OCI-M2 (cell line): ENCODE data around the gene ZNF580.

ENCODE experiments used
- DNase-seq: peaks from one replicate; lab custom pipeline; 2025; ENCODE audit not compliant: unreplicated experiment; lab: John Stamatoyannopoulos, UW

ZNF580 gene

DNA sequence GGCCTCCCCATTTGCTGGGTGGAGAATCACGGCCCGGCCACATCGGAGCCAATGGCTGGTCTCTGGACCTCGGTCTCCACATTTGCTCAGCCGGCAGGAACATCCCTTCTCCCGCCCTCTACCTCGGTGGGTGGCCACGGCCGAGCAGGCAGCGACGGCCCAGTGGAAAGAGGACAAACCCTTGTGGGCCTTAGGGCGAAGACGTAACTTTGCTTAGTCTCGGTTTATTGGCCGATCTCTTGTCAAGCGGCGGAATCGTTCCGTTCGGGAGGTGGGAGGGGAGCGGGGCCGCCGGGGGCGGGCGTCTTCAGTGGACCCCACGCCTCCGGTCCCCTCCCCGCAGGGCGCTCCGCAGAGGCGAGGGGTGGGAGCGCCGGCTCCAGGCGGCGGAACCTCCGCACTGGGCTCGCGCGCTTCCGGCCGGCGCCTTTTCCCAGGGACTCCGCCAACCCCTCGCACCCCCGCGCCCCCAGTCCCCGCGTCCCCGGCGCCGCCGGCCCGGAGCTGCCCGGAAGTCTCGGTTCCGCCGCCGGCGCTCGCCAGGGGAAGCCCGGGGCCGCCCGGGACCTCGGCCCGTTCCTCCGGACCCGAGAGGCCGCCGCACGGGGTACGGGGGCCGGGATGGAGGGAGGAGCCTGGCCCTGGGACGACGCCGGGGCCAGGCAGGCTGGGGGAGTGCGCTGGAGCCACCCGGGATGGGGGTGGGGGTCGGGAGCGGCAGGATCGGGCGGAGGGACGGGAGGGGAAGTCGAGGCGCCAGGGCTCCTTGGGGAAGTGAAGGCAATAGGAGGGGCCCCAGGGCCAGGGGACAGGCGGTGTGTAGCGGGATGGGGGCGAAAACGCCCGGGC is at the start of gene ZNF580:
TSS of gene ZNF580 (plus strand) at position 426 of the 849 bp plus-strand sequence. CDS start 1,507 bp downstream, outside the sequence.
- DNase-seq = no peak

GRCh38 chr19:55591555-55591954 is 49.2 kb upstream of the ZNF580 start:
- DNase-seq = no peak

- DNase-seq = no peak
These were observed 48.3 kb upstream of the ZNF580 start for GRCh38 chr19:55592391-55593090.

DNA sequence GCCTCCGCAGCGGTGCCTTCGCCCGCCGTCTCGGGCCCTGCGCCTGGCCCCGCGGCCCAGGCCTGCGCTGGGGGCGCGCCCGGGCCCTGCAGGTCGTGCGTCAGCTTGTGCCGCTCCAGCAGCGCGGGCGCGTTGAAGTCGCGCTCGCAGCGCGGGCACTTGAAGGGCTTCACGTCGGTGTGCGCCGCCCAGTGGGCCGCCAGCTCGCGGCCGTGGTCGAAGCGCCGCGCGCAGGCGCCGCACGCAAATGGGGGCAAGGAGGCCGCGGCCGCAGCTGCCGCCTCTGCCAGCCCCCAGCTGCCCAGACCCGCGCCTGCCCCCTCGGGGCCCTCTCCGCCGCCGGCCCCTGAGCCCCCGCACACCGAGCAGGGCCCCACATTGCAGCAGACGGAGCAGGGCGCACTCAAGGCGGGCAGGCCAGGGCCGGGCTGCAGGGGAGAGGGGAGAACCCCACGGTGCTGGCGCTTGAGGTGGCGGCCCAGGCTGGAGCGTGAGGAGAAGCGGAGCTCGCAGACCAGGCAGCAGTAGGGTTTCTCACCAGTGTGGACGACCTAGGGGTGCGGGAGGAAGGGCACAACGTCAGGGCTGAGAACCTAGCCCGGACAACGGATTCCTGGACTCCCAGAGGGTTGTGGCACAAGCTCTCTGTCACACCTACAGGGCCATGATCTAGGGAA is 47.6 kb upstream of the ZNF580 start:
- DNase-seq = no peak

DNA sequence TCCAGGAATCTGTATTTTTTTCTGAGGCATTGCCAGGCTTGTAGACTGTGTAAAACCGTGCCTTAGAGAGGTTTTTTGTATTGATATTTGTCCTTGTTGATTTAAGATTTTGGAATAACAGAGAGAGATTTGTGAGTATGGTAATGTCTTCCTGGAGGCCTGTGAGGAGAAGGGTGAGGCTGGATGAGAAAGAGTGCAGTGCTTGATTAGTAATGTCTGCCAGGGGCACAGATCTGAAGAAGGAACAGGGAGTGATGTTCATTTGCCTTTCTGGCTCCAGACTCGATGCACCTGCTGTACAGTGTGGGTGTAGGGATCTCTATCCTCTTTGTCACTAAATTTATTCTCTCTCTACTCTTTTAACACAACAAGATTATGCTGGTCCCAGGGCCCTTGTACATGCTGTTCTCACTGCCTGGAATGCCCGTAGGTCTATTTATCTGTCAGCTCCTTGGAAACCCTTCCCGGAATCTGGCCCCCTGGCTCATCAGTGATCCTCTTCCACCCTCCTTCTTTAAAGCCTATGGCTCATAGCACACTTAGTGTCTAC is 45.7 kb upstream of the ZNF580 start:
- no peak for DNase-seq

DNA sequence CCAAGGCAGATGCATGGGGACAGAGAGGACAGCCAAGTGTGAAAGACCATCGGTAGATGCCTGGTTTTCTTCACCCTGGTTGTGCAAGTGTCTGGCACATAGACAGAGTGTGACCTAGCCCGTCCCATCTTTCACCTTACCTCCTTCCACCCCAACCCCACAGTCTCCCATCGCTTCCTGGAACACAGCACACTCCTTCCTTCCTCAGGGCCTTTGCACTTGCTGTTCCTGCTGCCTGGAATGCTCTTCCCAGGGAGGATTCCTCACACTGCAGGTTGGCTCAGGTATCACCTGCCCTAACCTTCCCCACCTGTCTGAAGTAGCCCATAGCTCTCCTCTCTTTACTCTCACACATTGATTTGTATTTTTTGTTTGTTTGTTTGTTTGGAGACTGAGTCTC is 44.5 kb upstream of the ZNF580 start:
- DNase-seq = no peak

DNA sequence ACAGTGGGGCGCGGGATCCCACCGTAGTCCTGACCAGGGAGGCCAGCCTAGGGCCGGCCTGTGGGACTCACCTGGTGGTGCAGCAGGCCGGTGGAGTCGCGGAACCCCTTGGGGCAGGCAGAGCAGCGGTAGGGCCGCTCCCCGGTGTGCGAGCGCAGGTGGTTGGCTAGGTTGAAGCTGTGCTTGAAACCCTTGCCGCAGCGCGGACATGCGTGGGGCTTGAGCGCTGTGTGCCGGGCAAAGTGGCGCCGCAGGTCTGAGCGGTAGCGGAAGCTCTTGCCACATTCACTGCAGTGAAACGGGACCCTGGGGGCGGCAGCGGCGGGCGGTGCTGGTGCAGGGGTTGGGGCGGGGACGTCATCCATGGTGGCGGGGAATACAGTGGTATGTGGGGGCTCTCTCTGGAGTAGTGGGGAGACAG is 43.3 kb upstream of the ZNF580 start:
- DNase-seq = no peak

- DNase-seq = no peak
These were observed 42.8 kb upstream of the ZNF580 start for GRCh38 chr19:55598034-55598433.

- peak; percentile 86 for DNase-seq
These were observed 41.9 kb upstream of the ZNF580 start for GRCh38 chr19:55598719-55599467.

- peak; percentile 97 for DNase-seq
These were observed 41.3 kb upstream of the ZNF580 start, which contains the start of gene FIZ1 for GRCh38 chr19:55599468-55599841. Gene FIZ1 (minus strand): TSS chr19:55599517. CDS start chr19:55597865, 1,652 bp downstream.

- peak; percentile 97 for DNase-seq
These were observed 40.8 kb upstream of the ZNF580 start, which contains the start of gene ZNF524 for GRCh38 chr19:55599842-55600661. Gene ZNF524 (plus strand): TSS chr19:55600288. CDS start chr19:55602113, 1,825 bp downstream.

GRCh38 chr19:55600662-55601028 is 40.2 kb upstream of the ZNF580 start:
- no peak for DNase-seq

DNA sequence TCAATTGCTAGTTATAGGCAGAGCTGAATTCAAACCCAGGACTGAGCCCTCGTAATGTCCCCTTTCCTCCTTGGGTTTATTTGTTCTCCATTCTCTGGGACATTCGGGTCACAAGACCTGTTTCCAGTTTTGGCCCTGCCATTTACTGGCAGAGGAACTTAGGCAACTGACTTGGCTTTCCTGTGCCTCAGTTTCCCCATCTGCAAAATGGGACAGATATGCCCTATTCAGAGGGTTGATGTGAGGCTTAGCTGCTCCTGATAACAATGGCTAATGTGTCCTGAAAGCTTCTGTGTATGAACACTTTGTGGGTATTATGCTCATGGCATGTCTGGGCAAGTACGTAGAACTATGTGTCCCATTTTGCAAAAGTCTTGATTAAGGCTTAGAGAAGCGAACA is 39.7 kb upstream of the ZNF580 start:
- DNase-seq = no peak

GRCh38 chr19:55602104-55603001 is 38.4 kb upstream of the ZNF580 start:
- DNase-seq = no peak

GRCh38 chr19:55603115-55603514 is 37.7 kb upstream of the ZNF580 start:
- DNase-seq = no peak

DNA sequence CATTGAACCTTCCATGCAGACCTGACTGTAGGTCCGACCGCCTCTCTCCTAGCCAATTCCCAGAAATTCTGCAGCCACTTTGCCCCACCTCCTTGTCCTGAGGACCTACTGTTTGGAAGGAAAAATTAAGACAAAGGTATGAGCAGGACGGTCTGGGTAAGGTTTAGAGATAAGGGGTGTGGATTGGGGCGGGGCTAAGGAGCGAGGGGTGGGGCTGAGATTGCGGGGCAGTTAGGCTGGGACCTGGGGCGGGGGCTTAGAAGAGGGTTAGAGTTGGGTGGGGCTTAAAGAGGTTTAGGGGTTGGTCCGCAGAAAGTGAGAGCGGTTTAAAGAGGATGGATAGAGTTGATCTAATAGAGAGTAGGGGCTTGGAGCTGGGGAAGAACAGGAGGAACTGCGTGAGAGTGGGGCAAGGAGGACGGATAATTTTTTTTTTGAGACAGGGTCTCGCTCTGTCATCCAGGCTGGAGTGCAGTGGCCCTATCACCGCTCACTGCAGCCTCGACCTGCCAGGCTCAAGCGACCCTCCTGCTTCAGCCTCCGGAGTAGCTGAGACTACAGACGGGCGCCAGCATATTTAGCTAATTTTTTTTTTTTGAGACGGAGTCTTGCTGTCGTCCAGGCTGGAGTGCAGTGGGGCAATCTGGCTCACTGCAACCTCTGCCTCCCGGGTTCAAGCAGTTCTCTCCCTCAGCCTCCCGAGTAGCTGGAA is 37.1 kb upstream of the ZNF580 start:
- no peak for DNase-seq

- peak; percentile 96 for DNase-seq
These were observed 35.6 kb upstream of the ZNF580 start for GRCh38 chr19:55605207-55605636.
